ENCODE data around the gene SNAI1. TPM values are rescaled to one million over a fixed set of nuclear protein-coding genes. Genes with fewer than 3 reads are reported as not detected.
"Not testable (repeated sequence)": the region's sequence is repeated elsewhere in the genome, so short reads cannot be mapped to it uniquely, and the experiment has no call there.

Gene SNAI1
- total and polyA plus RNA-seq, 2 donors from 2014 or later, result 3.7 to 4.5 TPM

- FAIRE-seq (no peak), DNase-seq (no peak)
- no peaks in the 10 kb centered on the region for H3K9me3 ChIP-seq (ENCODE audit: control insufficient read depth in 2 of 3, insufficient read depth in 1 of 3, low read length in 3 of 3)
- no peaks in the 10 kb centered on the region for H3K4me1 ChIP-seq (ENCODE audit: control insufficient read depth in 2 of 3, insufficient read depth in 2 of 3, low read depth in 1 of 3, low read length in 3 of 3)
- no peak overlapping the region for H3K4me3 ChIP-seq (ENCODE audit: low read length in 3 of 3)
- H3K27ac ChIP-seq (ENCODE audit: low read depth in 2 of 2, low read length in 2 of 2), result no peak overlapping the region
- TF ChIP-seq CTCF (IDR thresholded peaks at IDR 0.05; ENCODE audit: borderline replicate concordance, extremely low read depth, insufficient read depth), result no peak
- intact Hi-C loops (cut with DNase I), result no loop called here
- H3K36me3 ChIP-seq (ENCODE audit: control insufficient read depth in 2 of 3, insufficient read depth in 3 of 3, low read length in 3 of 3), result no peaks in the 10 kb centered on the region
- no peak overlapping the region for H3K9ac ChIP-seq (ENCODE audit: low read length in 3 of 3)
- H3K27me3 ChIP-seq (ENCODE audit: control insufficient read depth, insufficient read depth, low read length), result no peaks in the 10 kb centered on the region
Measured at GRCh38 chr20:49995586-49995985, 12.8 kb downstream of the SNAI1 start.

- H3K9ac ChIP-seq (ENCODE audit: low read length in 3 of 3); H3K27ac ChIP-seq (ENCODE audit: low read depth in 2 of 2, low read length in 2 of 2); H3K9me3 ChIP-seq (ENCODE audit: control insufficient read depth in 2 of 3, insufficient read depth in 1 of 3, low read length in 3 of 3); H3K4me1 ChIP-seq (ENCODE audit: control insufficient read depth in 2 of 3, insufficient read depth in 2 of 3, low read depth in 1 of 3, low read length in 3 of 3); DNase-seq; FAIRE-seq; H3K27me3 ChIP-seq (ENCODE audit: control insufficient read depth, insufficient read depth, low read length); H3K36me3 ChIP-seq (ENCODE audit: control insufficient read depth in 2 of 3, insufficient read depth in 3 of 3, low read length in 3 of 3); H3K4me3 ChIP-seq (ENCODE audit: low read length in 3 of 3); intact Hi-C loops (cut with DNase I): not testable (repeated sequence)
Measured at GRCh38 chr20:49998478-49999188, 15.9 kb downstream of the SNAI1 start.

- DNase-seq (no peak), FAIRE-seq (no peak)
- no peak overlapping the region for H3K27ac ChIP-seq (ENCODE audit: low read depth in 2 of 2, low read length in 2 of 2)
- intact Hi-C loops (cut with DNase I), result no loop called here
- H3K36me3 ChIP-seq (ENCODE audit: control insufficient read depth in 2 of 3, insufficient read depth in 3 of 3, low read length in 3 of 3), result no peaks in the 10 kb centered on the region
- no peaks in the 10 kb centered on the region for H3K4me1 ChIP-seq (ENCODE audit: control insufficient read depth in 2 of 3, insufficient read depth in 2 of 3, low read depth in 1 of 3, low read length in 3 of 3)
- H3K9ac ChIP-seq (ENCODE audit: low read length in 3 of 3), result no peak overlapping the region
- no peak for TF ChIP-seq CTCF (IDR thresholded peaks at IDR 0.05; ENCODE audit: borderline replicate concordance, extremely low read depth, insufficient read depth)
- H3K4me3 ChIP-seq (ENCODE audit: low read length in 3 of 3), result no peak overlapping the region
- H3K27me3 ChIP-seq (ENCODE audit: control insufficient read depth, insufficient read depth, low read length), result no peaks in the 10 kb centered on the region
- no peaks in the 10 kb centered on the region for H3K9me3 ChIP-seq (ENCODE audit: control insufficient read depth in 2 of 3, insufficient read depth in 1 of 3, low read length in 3 of 3)
Measured at GRCh38 chr20:49999329-49999728, 16.5 kb downstream of the SNAI1 start.

GRCh38 chr20:50000548-50001222 is 17.9 kb downstream of the SNAI1 start:
- H3K9ac ChIP-seq (ENCODE audit: low read length in 3 of 3); H3K4me1 ChIP-seq (ENCODE audit: control insufficient read depth in 2 of 3, insufficient read depth in 2 of 3, low read depth in 1 of 3, low read length in 3 of 3); H3K36me3 ChIP-seq (ENCODE audit: control insufficient read depth in 2 of 3, insufficient read depth in 3 of 3, low read length in 3 of 3); DNase-seq; H3K4me3 ChIP-seq (ENCODE audit: low read length in 3 of 3); FAIRE-seq; H3K9me3 ChIP-seq (ENCODE audit: control insufficient read depth in 2 of 3, insufficient read depth in 1 of 3, low read length in 3 of 3); H3K27ac ChIP-seq (ENCODE audit: low read depth in 2 of 2, low read length in 2 of 2); intact Hi-C loops (cut with DNase I); H3K27me3 ChIP-seq (ENCODE audit: control insufficient read depth, insufficient read depth, low read length): not testable (repeated sequence)
